Measurements from ENCODE around the gene SLC35E4. TPM values are rescaled to one million over a fixed set of nuclear protein-coding genes. Genes with fewer than 3 reads are reported as not detected.

SLC35E4 gene
- total and polyA plus RNA-seq, 9 of the 15 experiments (the other 6 are each of a cell fraction or from before 2014, with no cell fraction given), result 0.06 to 2.3 (median 0.86) TPM; not detected in 1

DNA sequence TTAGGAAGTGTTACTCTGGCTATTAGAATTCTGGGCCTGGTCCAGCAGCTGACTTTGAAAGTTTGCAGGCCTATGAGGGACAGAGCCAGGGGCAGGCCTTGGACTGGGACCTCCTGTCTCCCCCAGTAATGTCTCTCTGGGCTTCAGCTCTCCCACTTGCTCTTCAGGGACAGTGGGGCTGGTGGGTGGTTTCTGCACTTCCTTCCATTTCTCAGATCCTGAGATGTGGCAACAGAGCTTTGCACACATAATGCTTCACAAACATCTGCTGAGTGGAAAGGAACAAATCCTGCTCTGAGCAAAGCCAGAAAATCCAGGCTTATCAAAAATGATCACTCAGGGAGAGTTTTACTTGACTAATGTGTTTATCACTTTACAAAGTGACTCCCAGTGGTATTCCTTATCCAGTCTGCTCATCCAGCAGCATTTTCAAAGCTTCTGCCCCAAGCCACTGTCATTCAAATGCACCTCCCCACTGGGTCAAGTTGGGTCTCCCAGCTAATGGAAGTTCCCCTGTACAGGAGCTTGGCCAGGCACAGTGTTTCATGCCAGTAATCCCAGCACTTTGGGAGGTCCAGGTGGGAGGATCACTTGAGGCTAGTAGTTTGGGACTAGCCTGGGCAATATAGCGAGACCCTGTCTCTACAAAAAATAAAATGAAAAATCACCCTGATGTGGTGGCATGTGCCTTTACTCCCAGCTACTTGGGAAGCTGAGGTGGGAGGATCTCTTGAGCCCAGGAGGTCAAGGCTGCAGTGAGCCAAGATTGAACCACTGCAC lies 45.6 kb downstream of the SLC35E4 start (continued):
- no peak for TF ChIP-seq ZNF449 (CRISPR knock-in tag; IDR thresholded peaks at IDR 0.05)
- no peak for TF ChIP-seq ZNF316 (IDR thresholded peaks at IDR 0.05)
- no peak for TF ChIP-seq SLC30A9 (CRISPR knock-in tag; IDR thresholded peaks at IDR 0.05)
- TF ChIP-seq, protein P1, sequence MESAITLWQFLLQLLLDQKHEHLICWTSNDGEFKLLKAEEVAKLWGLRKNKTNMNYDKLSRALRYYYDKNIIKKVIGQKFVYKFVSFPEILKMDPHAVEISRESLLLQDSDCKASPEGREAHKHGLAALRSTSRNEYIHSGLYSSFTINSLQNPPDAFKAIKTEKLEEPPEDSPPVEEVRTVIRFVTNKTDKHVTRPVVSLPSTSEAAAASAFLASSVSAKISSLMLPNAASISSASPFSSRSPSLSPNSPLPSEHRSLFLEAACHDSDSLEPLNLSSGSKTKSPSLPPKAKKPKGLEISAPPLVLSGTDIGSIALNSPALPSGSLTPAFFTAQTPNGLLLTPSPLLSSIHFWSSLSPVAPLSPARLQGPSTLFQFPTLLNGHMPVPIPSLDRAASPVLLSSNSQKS (CRISPR knock-in tag; IDR thresholded peaks at IDR 0.05), result no peak
- TF ChIP-seq, protein P2, sequence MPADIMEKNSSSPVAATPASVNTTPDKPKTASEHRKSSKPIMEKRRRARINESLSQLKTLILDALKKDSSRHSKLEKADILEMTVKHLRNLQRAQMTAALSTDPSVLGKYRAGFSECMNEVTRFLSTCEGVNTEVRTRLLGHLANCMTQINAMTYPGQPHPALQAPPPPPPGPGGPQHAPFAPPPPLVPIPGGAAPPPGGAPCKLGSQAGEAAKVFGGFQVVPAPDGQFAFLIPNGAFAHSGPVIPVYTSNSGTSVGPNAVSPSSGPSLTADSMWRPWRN (IDR thresholded peaks at IDR 0.05; ENCODE audit: low read depth), result no peak
- TF ChIP-seq ZSCAN29 (IDR thresholded peaks at IDR 0.05), result no peak
- TF ChIP-seq POLR2AphosphoS5 (IDR thresholded peaks at IDR 0.05; ENCODE audit: control insufficient read depth, insufficient read depth, low read depth, low read length), result no peak
- peak; percentile 65 to 75 for TF ChIP-seq KDM1A (IDR thresholded peaks at IDR 0.05)
- no peak for TF ChIP-seq JUN (IDR thresholded peaks at IDR 0.05; ENCODE audit: borderline replicate concordance, low read depth, low read length)
- TF ChIP-seq JUN (CRISPR knock-in tag; IDR thresholded peaks at IDR 0.05; ENCODE audit: borderline replicate concordance), result no peak
- TF ChIP-seq, protein P3, sequence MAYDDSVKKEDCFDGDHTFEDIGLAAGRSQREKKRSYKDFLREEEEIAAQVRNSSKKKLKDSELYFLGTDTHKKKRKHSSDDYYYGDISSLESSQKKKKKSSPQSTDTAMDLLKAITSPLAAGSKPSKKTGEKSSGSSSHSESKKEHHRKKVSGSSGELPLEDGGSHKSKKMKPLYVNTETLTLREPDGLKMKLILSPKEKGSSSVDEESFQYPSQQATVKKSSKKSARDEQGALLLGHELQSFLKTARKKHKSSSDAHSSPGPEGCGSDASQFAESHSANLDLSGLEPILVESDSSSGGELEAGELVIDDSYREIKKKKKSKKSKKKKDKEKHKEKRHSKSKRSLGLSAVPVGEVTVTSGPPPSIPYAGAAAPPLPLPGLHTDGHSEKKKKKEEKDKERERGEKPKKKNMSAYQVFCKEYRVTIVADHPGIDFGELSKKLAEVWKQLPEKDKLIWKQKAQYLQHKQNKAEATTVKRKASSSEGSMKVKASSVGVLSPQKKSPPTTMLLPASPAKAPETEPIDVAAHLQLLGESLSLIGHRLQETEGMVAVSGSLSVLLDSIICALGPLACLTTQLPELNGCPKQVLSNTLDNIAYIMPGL (CRISPR knock-in tag; IDR thresholded peaks at IDR 0.05), result no peak
- TF ChIP-seq ZNF512 (tag; IDR thresholded peaks at IDR 0.05), result no peak
- no peak for TF ChIP-seq TCF7L2 (IDR thresholded peaks at IDR 0.05; ENCODE audit: low read depth, low read length)
- TF ChIP-seq ZKSCAN1 (IDR thresholded peaks at IDR 0.05; ENCODE audit: low read depth, low read length), result no peak
- no peak for TF ChIP-seq ZNF766 (CRISPR knock-in tag; conservative IDR thresholded peaks at IDR 0.05)
- no peak for TF ChIP-seq BCOR (IDR thresholded peaks at IDR 0.05)
- TF ChIP-seq BMI1 (IDR thresholded peaks at IDR 0.05; ENCODE audit: low read length), result no peak
- peak; percentile 39; the same call in 1 of the 2 replicates for TF ChIP-seq CBFA2T2 (conservative IDR thresholded peaks at IDR 0.05)
- no peak for TF ChIP-seq SMAD3 (CRISPR knock-in tag; conservative IDR thresholded peaks at IDR 0.05)
- 0 out of 2 replicates have a peak, but pooled peaks have one; percentile 19 for TF ChIP-seq TAL1 (IDR thresholded peaks at IDR 0.05)
- TF ChIP-seq HSF4 (CRISPR knock-in tag; IDR thresholded peaks at IDR 0.05; ENCODE audit: borderline replicate concordance), result no peak
- no peak for TF ChIP-seq PURB (CRISPR knock-in tag; IDR thresholded peaks at IDR 0.05; ENCODE audit: low read depth)
- TF ChIP-seq ZC3H11A (IDR thresholded peaks at IDR 0.05; ENCODE audit: low read depth, low read length), result no peak
